Suprapubic skin (tissue), 4 donors: ENCODE results near the gene ADAMTS8. TPM values are rescaled to one million over a fixed set of nuclear protein-coding genes. Genes with fewer than 3 reads are reported as not detected.

Source experiments
- DNase-seq, 2 donors: peaks; one replicate each; pipeline ENCODE4 v3.0.0-alpha.2; 2019; ENCODE audit warnings: low spot score in 2 of 2
- H3K27ac ChIP-seq: fragments of 200-600 bp; sonication (generic); one replicate; pipeline ENCODE4 v1.5.1; 2019
- H3K27me3 ChIP-seq: fragments of 200-600 bp; sonication (generic); one replicate; pipeline ENCODE4 v1.5.1; 2019
- H3K36me3 ChIP-seq: fragments of 200-600 bp; sonication (generic); one replicate; pipeline ENCODE4 v1.5.1; 2019
- H3K4me1 ChIP-seq: fragments of 200-600 bp; sonication (generic); one replicate; pipeline ENCODE4 v1.5.1; 2019
- H3K4me3 ChIP-seq: fragments of 200-600 bp; sonication (generic); one replicate; pipeline ENCODE4 v1.5.1; 2019; ENCODE audit warnings: mild to moderate bottlenecking
- H3K9me3 ChIP-seq: fragments of 200-600 bp; sonication (generic); one replicate; pipeline ENCODE4 v1.5.1; 2019
- CTCF ChIP-seq, 2 donors: fragments of 200-600 bp in 1 of 2; fragments of 450-650 bp in 1 of 2; sonication (generic) in 1 of 2; IDR thresholded peaks; one replicate each; pipeline ENCODE4 v1.5.1; 2016 to 2019; ENCODE audit warnings: antibody characterized with exemption in 2 of 2, mild to moderate bottlenecking in 1 of 2, moderate library complexity in 1 of 2
- EP300 ChIP-seq: sonication (generic); formaldehyde crosslinking; IDR thresholded peaks from one replicate; pipeline ENCODE4 v1.6.1; 2017; ENCODE audit warnings: antibody characterized with exemption
- POLR2A ChIP-seq, 2 donors: fragments of 450-650 bp; IDR thresholded peaks; one replicate each; pipeline ENCODE4 v1.6.1; 2017; ENCODE audit warnings: antibody characterized with exemption in 2 of 2, mild to moderate bottlenecking in 2 of 2, moderate library complexity in 2 of 2
- POLR2AphosphoS5 ChIP-seq, 3 donors: sonication (generic); formaldehyde crosslinking; IDR thresholded peaks; one replicate each; pipeline ENCODE4 v1.6.1; 2017; ENCODE audit warnings: antibody characterized with exemption in 3 of 3
- WGBS: methylation state at CpG from one replicate; pipeline ENCODE4 v1.1.5; 2018; 5-methylcytosine and 5-hydroxymethylcytosine counted together
- total RNA-seq, 4 donors: library from RNA; depleted of rRNA; stranded (reverse); fragments of >200 nt; gene quantifications; one replicate each; pipeline ENCODE4 v1.1.0, GENCODE V29; 2016

The ADAMTS8 gene
- total RNA-seq, 4 donors from 2014 or later, result 0.30 to 0.72 (median 0.65) TPM

- DNase-seq, result no peak
- Histone ChIP-seq H3K4me3 (no peak overlapping the region), H3K9me3 (no peaks in the 10 kb centered on the region), H3K27me3 (no peaks in the 10 kb centered on the region), H3K27ac (no peak overlapping the region), H3K4me1 (peaks cover 22% of the 10 kb centered on the region), H3K36me3 (peaks cover 6% of the 10 kb centered on the region)
- 63% methylated on average over 17 of the region's 20 CpGs for WGBS
- no peak for TF ChIP-seq POLR2A (IDR thresholded peaks at IDR 0.05)
- TF ChIP-seq POLR2AphosphoS5 (IDR thresholded peaks at IDR 0.05), result no peak
- no peak for TF ChIP-seq CTCF (IDR thresholded peaks at IDR 0.05)
- no peak for TF ChIP-seq EP300
These were observed 29.4 kb upstream of the ADAMTS8 start for GRCh38 chr11:130457623-130458409.

GRCh38 chr11:130456286-130456685 lies 27.9 kb upstream of the ADAMTS8 start:
- H3K36me3 ChIP-seq, result no peaks in the 10 kb centered on the region
- H3K27ac ChIP-seq, result no peak overlapping the region
- 76% methylated on average over 3 of the region's 3 CpGs for WGBS
- no peaks in the 10 kb centered on the region for H3K27me3 ChIP-seq
- TF ChIP-seq POLR2A (IDR thresholded peaks at IDR 0.05) (no peak), POLR2AphosphoS5 (IDR thresholded peaks at IDR 0.05) (no peak), CTCF (IDR thresholded peaks at IDR 0.05) (no peak), EP300 (no peak)
- peaks cover 30% of the 10 kb centered on the region for H3K4me1 ChIP-seq
- no peaks in the 10 kb centered on the region for H3K9me3 ChIP-seq
- no peak overlapping the region for H3K4me3 ChIP-seq
- no peak for DNase-seq

GRCh38 chr11:130455483-130456127 lies 27.2 kb upstream of the ADAMTS8 start:
- no peaks in the 10 kb centered on the region for H3K9me3 ChIP-seq
- no peaks in the 10 kb centered on the region for H3K36me3 ChIP-seq
- no peak overlapping the region for H3K4me3 ChIP-seq
- DNase-seq, result no peak
- peaks cover 31% of the 10 kb centered on the region for H3K4me1 ChIP-seq
- WGBS, result 63% methylated on average over 14 of the region's 15 CpGs
- H3K27ac ChIP-seq, result no peak overlapping the region
- H3K27me3 ChIP-seq, result peaks cover under 1% of the 10 kb centered on the region
- TF ChIP-seq POLR2A (IDR thresholded peaks at IDR 0.05) (no peak), CTCF (IDR thresholded peaks at IDR 0.05) (no peak), POLR2AphosphoS5 (IDR thresholded peaks at IDR 0.05) (no peak), EP300 (no peak)

GRCh38 chr11:130454491-130455252 lies 26.3 kb upstream of the ADAMTS8 start:
- whole genome bisulfite sequencing, result 64% methylated on average over 12 of the region's 12 CpGs

More at GRCh38 chr11:130454491-130455252, 26.3 kb upstream of the ADAMTS8 start:
- H3K27me3 ChIP-seq, result peaks cover 10% of the 10 kb centered on the region
- no peaks in the 10 kb centered on the region for H3K9me3 ChIP-seq
- H3K27ac ChIP-seq, result no peak overlapping the region
- TF ChIP-seq EP300, result no peak
- no peak for TF ChIP-seq POLR2AphosphoS5 (IDR thresholded peaks at IDR 0.05)
- no peak for TF ChIP-seq POLR2A (IDR thresholded peaks at IDR 0.05)
- TF ChIP-seq CTCF (IDR thresholded peaks at IDR 0.05), result no peak
- no peak for DNase-seq
- no peak overlapping the region for H3K4me3 ChIP-seq
- no peaks in the 10 kb centered on the region for H3K36me3 ChIP-seq
- H3K4me1 ChIP-seq, result peaks cover 35% of the 10 kb centered on the region
